ENCODE measurements around the gene GFER.

DNA sequence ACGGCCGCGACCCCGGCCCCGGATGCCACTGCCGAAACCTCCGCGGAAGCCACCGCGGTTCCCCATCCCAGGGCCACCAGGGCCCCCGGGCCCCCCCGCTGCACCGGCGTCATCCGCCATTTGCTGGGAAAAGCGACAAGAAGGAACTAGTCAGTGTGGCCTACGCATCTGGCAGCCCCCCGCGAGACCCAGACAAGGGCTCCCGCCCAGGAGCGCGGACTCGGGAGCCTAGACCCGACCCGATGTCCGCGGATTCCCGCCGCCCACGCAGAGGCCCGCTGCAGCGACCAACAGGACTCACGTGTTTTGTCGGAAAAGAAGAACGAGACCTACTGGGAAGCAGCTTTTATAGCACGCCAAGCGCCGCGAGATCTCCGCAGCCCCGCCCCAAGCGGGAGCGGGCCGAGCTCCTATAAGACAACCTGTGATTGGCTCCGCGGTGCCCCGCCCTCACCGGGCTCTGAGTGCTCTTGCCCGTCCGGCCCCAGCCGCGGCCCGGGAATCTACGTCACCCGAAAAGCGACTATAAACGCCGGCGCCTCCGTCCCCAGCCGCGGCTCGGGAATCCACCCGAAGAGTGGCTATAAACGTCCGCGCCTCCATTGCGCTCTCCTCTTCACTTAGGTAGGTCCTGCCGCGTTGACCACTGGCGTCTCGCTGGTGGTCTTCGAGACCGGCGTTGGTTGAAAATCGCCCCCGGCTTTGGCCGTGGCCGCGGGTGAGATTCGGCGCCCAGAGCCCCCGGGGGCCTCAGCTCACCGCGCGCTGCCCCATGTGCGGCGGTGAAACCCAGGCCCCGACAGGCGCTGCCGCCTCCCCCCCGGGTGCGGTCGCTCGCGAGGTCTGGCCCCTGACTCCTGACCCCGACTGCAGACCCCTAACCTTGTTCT lies 19.2 kb upstream of the GFER start, which contains the start of gene RPS2:
- TF ChIP-seq, protein P1, sequence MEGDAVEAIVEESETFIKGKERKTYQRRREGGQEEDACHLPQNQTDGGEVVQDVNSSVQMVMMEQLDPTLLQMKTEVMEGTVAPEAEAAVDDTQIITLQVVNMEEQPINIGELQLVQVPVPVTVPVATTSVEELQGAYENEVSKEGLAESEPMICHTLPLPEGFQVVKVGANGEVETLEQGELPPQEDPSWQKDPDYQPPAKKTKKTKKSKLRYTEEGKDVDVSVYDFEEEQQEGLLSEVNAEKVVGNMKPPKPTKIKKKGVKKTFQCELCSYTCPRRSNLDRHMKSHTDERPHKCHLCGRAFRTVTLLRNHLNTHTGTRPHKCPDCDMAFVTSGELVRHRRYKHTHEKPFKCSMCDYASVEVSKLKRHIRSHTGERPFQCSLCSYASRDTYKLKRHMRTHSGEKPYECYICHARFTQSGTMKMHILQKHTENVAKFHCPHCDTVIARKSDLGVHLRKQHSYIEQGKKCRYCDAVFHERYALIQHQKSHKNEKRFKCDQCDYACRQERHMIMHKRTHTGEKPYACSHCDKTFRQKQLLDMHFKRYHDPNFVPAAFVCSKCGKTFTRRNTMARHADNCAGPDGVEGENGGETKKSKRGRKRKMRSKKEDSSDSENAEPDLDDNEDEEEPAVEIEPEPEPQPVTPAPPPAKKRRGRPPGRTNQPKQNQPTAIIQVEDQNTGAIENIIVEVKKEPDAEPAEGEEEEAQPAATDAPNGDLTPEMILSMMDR (IDR thresholded peaks at IDR 0.05; ENCODE audit: control extremely low read depth in 1 of 3, insufficient read depth in 1 of 3, low read depth in 1 of 3, low read length in 3 of 3) = no peak
- peak; percentile 69; the same call in 1 of the 2 replicates for TF ChIP-seq YY1 (IDR thresholded peaks at IDR 0.05; ENCODE audit: low read depth, low read length)
- TF ChIP-seq POLR2A (IDR thresholded peaks at IDR 0.05; ENCODE audit: control extremely low read depth in 1 of 2, low read depth in 2 of 2, low read length in 2 of 2) = peak; percentile 99 to 100
- no peak for TF ChIP-seq RNF2 (IDR thresholded peaks at IDR 0.05; ENCODE audit: borderline replicate concordance, low read depth, low read length, missing control alignments, poor library complexity, severe bottlenecking)
- TF ChIP-seq ASH2L (IDR thresholded peaks at IDR 0.05; ENCODE audit: low read length) = no peak
- TF ChIP-seq, protein P2, sequence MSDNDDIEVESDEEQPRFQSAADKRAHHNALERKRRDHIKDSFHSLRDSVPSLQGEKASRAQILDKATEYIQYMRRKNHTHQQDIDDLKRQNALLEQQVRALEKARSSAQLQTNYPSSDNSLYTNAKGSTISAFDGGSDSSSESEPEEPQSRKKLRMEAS (IDR thresholded peaks at IDR 0.05) = peak; percentile 78
- peak; percentile 100 for TF ChIP-seq TAF1 (IDR thresholded peaks at IDR 0.05; ENCODE audit: low read depth, low read length)
- TF ChIP-seq BCL11A (IDR thresholded peaks at IDR 0.05; ENCODE audit: low read depth in 2 of 2, low read length in 2 of 2) = no peak
- TF ChIP-seq EP300 (IDR thresholded peaks at IDR 0.05; ENCODE audit: borderline replicate concordance in 1 of 2, low read depth in 2 of 2, low read length in 2 of 2) = no peak
